ENCODE results near the gene POMT2. TPM values are rescaled to one million over a fixed set of nuclear protein-coding genes. Genes with fewer than 3 reads are reported as not detected.

POMT2 gene
- polyA plus RNA-seq, 1 of the 3 experiments (the other 2 are of a cell fraction): 19.9 TPM

DNA sequence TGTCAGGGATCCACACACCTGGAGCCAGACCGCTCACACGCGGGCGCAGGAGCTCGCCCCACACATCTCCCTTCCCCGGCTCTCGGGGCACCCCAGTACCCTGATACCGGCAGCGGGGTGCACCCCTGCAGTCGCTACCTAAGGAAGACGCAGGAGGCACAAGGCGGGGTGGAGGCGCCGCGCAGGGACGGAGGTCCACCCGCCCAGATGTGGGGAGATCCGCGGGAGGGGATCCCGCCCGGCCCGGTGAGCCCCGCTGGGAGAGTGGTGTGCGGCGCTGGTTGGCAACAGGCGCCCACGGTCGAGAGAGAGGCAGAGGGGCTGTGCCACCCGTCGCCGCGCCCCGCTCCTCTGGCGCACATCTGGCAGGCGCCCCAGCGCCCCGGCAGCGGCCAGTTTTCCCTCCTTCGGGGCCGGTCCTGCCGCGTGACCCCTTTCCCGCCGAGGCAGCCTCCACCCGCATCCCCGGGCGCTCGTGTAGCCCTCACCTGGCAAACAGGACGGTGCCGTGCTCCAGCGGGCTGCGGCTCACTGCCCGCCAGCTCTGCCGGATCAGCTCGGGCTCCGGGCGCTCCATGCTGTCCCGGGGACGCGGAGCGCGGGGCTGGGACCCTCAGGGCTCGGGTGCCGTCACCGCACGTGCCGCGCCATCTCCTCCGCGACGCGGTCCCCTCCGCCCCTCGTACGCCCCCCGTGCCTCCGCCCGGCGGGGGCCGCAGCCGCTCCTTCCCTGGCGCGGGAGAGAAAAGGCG, 50.1 kb downstream of the POMT2 start:
- ChIA-PET POLR2A (no interaction called here), CTCF (interaction anchor here (1.4 kb wide), 1 partner anchor 45 kb away, joined by 3 read pairs; no protein-coding TSS in a partner anchor)
- Histone ChIP-seq H3K9me2 (no peaks in the 10 kb centered on the region), H3K4me1 (ENCODE audit: control insufficient read depth in 1 of 2, insufficient read depth in 2 of 2, low read depth in 1 of 2, low read length in 1 of 2) (peaks cover 0 to 7% of the 10 kb centered on the region in 2 experiments; a peak in 1 of 4 replicates), H3K9me3 (no peaks in the 10 kb centered on the region), H3K27ac (ENCODE audit: low read depth in 2 of 2, low read length in 1 of 2) (no peak overlapping the region), H4K20me1 (ENCODE audit: insufficient read depth) (no peaks in the 10 kb centered on the region), H3F3A (replicated peaks; ENCODE audit: insufficient read depth) (no peaks in the 10 kb centered on the region), H3K36me3 (replicated peaks in 1 of 2; ENCODE audit: control insufficient read depth in 1 of 2, insufficient read depth in 2 of 2, low read length in 1 of 2) (no peaks in the 10 kb centered on the region), H3K79me2 (ENCODE audit: insufficient read depth) (no peaks in the 10 kb centered on the region), H3K4me3 (ENCODE audit: low read depth in 2 of 2, low read length in 1 of 2) (peak overlapping the region in 1 of 2 experiments; percentile 14; a peak in 1 of 4 replicates), H3K27me3 (ENCODE audit: insufficient read depth) (peaks cover 27% of the 10 kb centered on the region), H2AFZ (ENCODE audit: low read depth) (no peak overlapping the region), H3K9ac (no peak overlapping the region), H3K4me2 (no peak overlapping the region)
- DNase-seq: peak; percentile 76
- 6% methylated on average over 21 of the region's 84 CpGs for WGBS (ENCODE audit: low lambda C conversion rate)
- TF ChIP-seq, protein P1, sequence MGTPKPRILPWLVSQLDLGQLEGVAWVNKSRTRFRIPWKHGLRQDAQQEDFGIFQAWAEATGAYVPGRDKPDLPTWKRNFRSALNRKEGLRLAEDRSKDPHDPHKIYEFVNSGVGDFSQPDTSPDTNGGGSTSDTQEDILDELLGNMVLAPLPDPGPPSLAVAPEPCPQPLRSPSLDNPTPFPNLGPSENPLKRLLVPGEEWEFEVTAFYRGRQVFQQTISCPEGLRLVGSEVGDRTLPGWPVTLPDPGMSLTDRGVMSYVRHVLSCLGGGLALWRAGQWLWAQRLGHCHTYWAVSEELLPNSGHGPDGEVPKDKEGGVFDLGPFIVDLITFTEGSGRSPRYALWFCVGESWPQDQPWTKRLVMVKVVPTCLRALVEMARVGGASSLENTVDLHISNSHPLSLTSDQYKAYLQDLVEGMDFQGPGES (IDR thresholded peaks at IDR 0.05; ENCODE audit: low read depth, low read length): no peak
- TF ChIP-seq YY1 (IDR thresholded peaks at IDR 0.05; ENCODE audit: low read depth) (no peak), TCF12 (IDR thresholded peaks at IDR 0.05) (no peak), GABPA (IDR thresholded peaks at IDR 0.05; ENCODE audit: low read depth) (no peak), RFX5 (IDR thresholded peaks at IDR 0.05; ENCODE audit: low read length) (no peak), FOXM1 (IDR thresholded peaks at IDR 0.05; ENCODE audit: low read depth) (no peak), FOXJ3 (CRISPR knock-in tag; IDR thresholded peaks at IDR 0.05) (no peak), POLR2AphosphoS5 (IDR thresholded peaks at IDR 0.05; ENCODE audit: low read depth, low read length) (no peak)
- TF ChIP-seq, protein P2, sequence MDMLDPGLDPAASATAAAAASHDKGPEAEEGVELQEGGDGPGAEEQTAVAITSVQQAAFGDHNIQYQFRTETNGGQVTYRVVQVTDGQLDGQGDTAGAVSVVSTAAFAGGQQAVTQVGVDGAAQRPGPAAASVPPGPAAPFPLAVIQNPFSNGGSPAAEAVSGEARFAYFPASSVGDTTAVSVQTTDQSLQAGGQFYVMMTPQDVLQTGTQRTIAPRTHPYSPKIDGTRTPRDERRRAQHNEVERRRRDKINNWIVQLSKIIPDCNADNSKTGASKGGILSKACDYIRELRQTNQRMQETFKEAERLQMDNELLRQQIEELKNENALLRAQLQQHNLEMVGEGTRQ (IDR thresholded peaks at IDR 0.05; ENCODE audit: borderline replicate concordance, low read depth, low read length): no peak
- TF ChIP-seq, protein P3, sequence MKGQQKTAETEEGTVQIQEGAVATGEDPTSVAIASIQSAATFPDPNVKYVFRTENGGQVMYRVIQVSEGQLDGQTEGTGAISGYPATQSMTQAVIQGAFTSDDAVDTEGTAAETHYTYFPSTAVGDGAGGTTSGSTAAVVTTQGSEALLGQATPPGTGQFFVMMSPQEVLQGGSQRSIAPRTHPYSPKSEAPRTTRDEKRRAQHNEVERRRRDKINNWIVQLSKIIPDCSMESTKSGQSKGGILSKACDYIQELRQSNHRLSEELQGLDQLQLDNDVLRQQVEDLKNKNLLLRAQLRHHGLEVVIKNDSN (IDR thresholded peaks at IDR 0.05; ENCODE audit: borderline replicate concordance, low read depth): no peak

DNA sequence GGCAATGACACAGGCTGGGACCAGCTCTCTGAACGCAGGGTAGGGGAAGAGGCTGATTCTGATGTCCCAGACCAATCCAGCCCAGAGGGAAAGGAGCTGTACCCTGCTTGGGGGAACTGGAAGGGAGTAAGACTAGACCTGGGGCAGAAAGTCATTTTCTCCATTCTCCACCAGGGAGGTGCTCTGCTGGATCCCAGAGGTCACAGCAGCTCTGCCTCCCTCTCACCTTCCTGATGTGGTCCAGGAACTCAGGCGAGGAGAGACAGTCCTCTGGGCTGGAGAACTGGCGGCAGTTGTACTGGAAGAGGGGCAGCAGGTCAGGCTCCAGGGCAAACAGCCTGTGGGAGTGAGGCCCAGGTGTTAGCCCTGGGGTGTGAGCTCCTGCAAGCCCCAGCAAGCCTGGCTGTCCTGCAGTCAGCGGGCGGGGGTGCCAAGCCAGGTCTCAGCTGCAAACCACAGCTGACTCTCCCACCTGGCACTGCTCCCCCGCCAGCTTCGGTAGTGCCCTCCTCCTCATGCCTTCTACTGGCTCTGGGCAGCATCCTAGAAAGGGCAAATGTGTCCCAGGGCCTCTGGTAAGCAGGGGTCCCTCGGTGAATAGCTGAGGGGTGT, 51.6 kb downstream of the POMT2 start:
- no peak overlapping the region for H3K4me2 ChIP-seq
- peaks cover 27% of the 10 kb centered on the region for H3K27me3 ChIP-seq (ENCODE audit: insufficient read depth)
- WGBS (ENCODE audit: low lambda C conversion rate): 62% methylated on average over 4 of the region's 8 CpGs
- H3K4me1 ChIP-seq (ENCODE audit: control insufficient read depth in 1 of 2, insufficient read depth in 2 of 2, low read depth in 1 of 2, low read length in 1 of 2): no peaks in the 10 kb centered on the region; a peak in 1 of 4 replicates
- H3K4me3 ChIP-seq (ENCODE audit: low read depth in 2 of 2, low read length in 1 of 2): no peak overlapping the region
- DNase-seq: no peak
- no peaks in the 10 kb centered on the region for H3K9me2 ChIP-seq
- no peaks in the 10 kb centered on the region for H3F3A ChIP-seq (replicated peaks; ENCODE audit: insufficient read depth)
- H3K9ac ChIP-seq: no peak overlapping the region
- H3K9me3 ChIP-seq: no peaks in the 10 kb centered on the region
- no peaks in the 10 kb centered on the region for H4K20me1 ChIP-seq (ENCODE audit: insufficient read depth)
- ChIA-PET POLR2A (no interaction called here), CTCF (interaction anchor here (0.6 to 2.5 kb wide), 3 partner anchors 32 to 62 kb away, joined by 3 to 12 read pairs (median 4); no protein-coding TSS in a partner anchor)
- H2AFZ ChIP-seq (ENCODE audit: low read depth): no peak overlapping the region
- H3K79me2 ChIP-seq (ENCODE audit: insufficient read depth): no peaks in the 10 kb centered on the region
- H3K27ac ChIP-seq (ENCODE audit: low read depth in 2 of 2, low read length in 1 of 2): no peak overlapping the region
- H3K36me3 ChIP-seq (replicated peaks in 1 of 2; ENCODE audit: control insufficient read depth in 1 of 2, insufficient read depth in 2 of 2, low read length in 1 of 2): no peaks in the 10 kb centered on the region
- TF ChIP-seq RXRA (IDR thresholded peaks at IDR 0.05; ENCODE audit: borderline replicate concordance, low read depth) (no peak), TEAD4 (IDR thresholded peaks at IDR 0.05; ENCODE audit: borderline replicate concordance, insufficient read depth) (no peak), RCOR1 (IDR thresholded peaks at IDR 0.05; ENCODE audit: low read length) (no peak), JUND (IDR thresholded peaks at IDR 0.05) (no peak), TAF1 (IDR thresholded peaks at IDR 0.05; ENCODE audit: borderline replicate concordance, low read depth, low read length) (no peak), MXI1 (IDR thresholded peaks at IDR 0.05; ENCODE audit: low read depth, low read length) (no peak), RFX5 (IDR thresholded peaks at IDR 0.05; ENCODE audit: low read length) (no peak), POLR2AphosphoS5 (IDR thresholded peaks at IDR 0.05; ENCODE audit: low read depth, low read length) (no peak), CHD2 (IDR thresholded peaks at IDR 0.05; ENCODE audit: low read length, partially characterized antibody) (no peak), SMC3 (IDR thresholded peaks at IDR 0.05; ENCODE audit: low read depth, low read length) (no peak)
- TF ChIP-seq, protein P4, sequence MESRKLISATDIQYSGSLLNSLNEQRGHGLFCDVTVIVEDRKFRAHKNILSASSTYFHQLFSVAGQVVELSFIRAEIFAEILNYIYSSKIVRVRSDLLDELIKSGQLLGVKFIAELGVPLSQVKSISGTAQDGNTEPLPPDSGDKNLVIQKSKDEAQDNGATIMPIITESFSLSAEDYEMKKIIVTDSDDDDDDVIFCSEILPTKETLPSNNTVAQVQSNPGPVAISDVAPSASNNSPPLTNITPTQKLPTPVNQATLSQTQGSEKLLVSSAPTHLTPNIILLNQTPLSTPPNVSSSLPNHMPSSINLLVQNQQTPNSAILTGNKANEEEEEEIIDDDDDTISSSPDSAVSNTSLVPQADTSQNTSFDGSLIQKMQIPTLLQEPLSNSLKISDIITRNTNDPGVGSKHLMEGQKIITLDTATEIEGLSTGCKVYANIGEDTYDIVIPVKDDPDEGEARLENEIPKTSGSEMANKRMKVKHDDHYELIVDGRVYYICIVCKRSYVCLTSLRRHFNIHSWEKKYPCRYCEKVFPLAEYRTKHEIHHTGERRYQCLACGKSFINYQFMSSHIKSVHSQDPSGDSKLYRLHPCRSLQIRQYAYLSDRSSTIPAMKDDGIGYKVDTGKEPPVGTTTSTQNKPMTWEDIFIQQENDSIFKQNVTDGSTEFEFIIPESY (IDR thresholded peaks at IDR 0.05; ENCODE audit: borderline replicate concordance, low read depth): no peak
- TF ChIP-seq, protein P5, sequence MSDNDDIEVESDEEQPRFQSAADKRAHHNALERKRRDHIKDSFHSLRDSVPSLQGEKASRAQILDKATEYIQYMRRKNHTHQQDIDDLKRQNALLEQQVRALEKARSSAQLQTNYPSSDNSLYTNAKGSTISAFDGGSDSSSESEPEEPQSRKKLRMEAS (IDR thresholded peaks at IDR 0.05; ENCODE audit: low read depth): no peak
- TF ChIP-seq, protein P3 (IDR thresholded peaks at IDR 0.05; ENCODE audit: borderline replicate concordance, low read depth): no peak

Measured in SK-N-SH (cell line).